H1 (cell line): ENCODE results near the gene XPO6. TPM values are rescaled to one million over a fixed set of nuclear protein-coding genes. Genes with fewer than 3 reads are reported as not detected.

Experiments
- CBX5 ChIP-seq: fragments of 300-800, 300-1000 bp; sonication (generic); IDR thresholded peaks from 2 replicates; pipeline ENCODE4 v1.7.1; 2016; ENCODE audit warnings: antibody characterized with exemption, low read length, low read depth
- CREB1 ChIP-seq: IDR thresholded peaks from 2 replicates; pipeline ENCODE4 v1.6.1; 2012; ENCODE audit warnings: inconsistent platforms
- MAFK ChIP-seq: IDR thresholded peaks from 2 replicates; pipeline ENCODE4 v1.6.1; 2012; ENCODE audit warnings: low read depth, mild to moderate bottlenecking, improper control_type of control experiment, low read length
- polyA plus RNA-seq, 7 experiments: library from polyadenylated mRNA; depleted of rRNA in 3 of 7; stranded (reverse) in 5 of 7; unstranded in 2 of 7; fragments of >200 nt in 5 of 7; fragments of 200-250 nt in 2 of 7; gene quantifications; 1 replicate in 5 of 7; 2 replicates in 1 of 7; 4 replicates in 1 of 7; pipeline versions ENCODE4 v1.2.1 to v1.2.3, GENCODE V29; 2011 to 2013; ENCODE audit warnings: missing spikeins in 2 of 7, mixed read lengths in 2 of 7
- total RNA-seq: library from RNA; stranded (reverse); fragmentation: NEBNext Ultra II Directional; extraction: Animal tissue kit (Norgen Biotek cat#: 25700); gene quantifications from 2 replicates; pipeline ENCODE4 v1.2.1, GENCODE V29; 2021
- TF ChIP-seq, protein P1 (sequence below): IDR thresholded peaks from 2 replicates; pipeline ENCODE4 v1.6.1; 2012; ENCODE audit warnings: low read length, inconsistent platforms

XPO6 gene
- total and polyA plus RNA-seq, 2 of the 8 experiments (the other 6 are each of a cell fraction or from before 2014, with no cell fraction given) = 152 to 254 TPM

DNA sequence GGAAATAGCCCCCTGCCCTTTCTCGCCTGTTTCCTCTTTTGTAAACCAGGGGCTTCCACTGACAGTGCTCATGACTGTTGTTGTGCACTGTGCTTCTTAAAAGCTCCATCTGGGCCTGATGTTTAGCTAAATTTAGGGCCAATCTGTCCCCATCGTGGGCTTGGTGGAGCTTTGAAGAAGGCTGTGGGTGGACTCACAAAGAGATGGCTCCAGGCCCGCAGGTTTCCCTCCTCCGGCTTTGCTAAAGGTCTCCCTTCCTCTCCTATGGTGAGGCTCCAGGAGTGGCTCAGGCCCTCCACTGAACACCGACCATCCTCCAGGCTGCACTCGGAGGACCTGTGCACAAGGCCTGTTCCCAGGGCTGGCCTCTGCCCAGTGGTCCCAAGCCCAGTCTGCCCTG, 30.2 kb upstream of the XPO6 start (continued):
- no peak for TF ChIP-seq CBX5
- no peak for TF ChIP-seq CREB1
- TF ChIP-seq, protein P1, sequence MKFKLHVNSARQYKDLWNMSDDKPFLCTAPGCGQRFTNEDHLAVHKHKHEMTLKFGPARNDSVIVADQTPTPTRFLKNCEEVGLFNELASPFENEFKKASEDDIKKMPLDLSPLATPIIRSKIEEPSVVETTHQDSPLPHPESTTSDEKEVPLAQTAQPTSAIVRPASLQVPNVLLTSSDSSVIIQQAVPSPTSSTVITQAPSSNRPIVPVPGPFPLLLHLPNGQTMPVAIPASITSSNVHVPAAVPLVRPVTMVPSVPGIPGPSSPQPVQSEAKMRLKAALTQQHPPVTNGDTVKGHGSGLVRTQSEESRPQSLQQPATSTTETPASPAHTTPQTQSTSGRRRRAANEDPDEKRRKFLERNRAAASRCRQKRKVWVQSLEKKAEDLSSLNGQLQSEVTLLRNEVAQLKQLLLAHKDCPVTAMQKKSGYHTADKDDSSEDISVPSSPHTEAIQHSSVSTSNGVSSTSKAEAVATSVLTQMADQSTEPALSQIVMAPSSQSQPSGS = no peak
- TF ChIP-seq MAFK = no peak
